CD4-positive, alpha-beta T cell treated with Interferon alpha-2 for 1 hour (primary cell): ENCODE results near the gene GLIPR2.
"Not testable (repeated sequence)": the region's sequence is repeated elsewhere in the genome, so short reads cannot be mapped to it uniquely, and the experiment has no call there.

Experiments
- DNase-seq, 2 donors: peaks; one replicate each; pipeline ENCODE4 v3.0.0-alpha.2; 2020 to 2022

The GLIPR2 gene

DNA sequence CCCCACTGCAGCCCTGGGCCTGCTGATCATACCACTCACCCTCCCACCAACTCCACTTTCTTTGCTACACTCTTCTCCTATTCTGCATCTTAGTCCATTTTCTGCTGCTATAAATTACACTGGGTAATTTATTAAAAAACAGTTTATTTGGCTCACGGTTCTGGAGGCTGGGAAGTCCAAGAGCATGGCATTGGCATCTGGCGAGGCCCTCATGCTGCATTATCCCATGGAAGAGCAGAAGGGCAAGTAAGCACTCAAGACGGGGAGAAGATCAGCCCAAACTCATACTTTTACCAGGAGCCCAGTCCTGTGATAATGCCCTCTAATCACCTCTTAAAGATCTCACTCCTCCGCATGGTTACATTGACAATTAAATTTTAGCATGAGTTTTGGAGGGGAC lies 9.4 kb downstream of the GLIPR2 start:
- no peak for DNase-seq

DNA sequence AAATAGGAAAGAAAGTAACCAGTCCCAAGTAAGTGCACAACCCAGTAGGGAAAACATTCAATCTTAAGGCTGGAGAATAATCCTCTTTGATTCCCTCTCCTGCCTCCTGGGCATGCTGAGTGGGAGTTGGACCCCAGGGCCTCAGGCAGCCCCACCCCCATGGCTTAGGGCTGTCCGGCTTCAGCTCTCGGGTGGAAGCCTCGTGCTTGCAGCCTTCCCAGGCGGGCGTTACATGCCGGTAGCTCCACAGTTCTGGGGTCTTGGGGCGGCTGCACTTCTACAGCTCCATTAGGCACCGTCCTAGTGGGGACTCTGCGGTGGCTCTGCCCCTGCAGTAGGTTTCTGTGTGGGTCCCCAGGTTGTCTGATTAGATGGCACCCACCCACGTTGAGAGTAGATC lies 10.1 kb downstream of the GLIPR2 start:
- DNase-seq: no peak

DNA sequence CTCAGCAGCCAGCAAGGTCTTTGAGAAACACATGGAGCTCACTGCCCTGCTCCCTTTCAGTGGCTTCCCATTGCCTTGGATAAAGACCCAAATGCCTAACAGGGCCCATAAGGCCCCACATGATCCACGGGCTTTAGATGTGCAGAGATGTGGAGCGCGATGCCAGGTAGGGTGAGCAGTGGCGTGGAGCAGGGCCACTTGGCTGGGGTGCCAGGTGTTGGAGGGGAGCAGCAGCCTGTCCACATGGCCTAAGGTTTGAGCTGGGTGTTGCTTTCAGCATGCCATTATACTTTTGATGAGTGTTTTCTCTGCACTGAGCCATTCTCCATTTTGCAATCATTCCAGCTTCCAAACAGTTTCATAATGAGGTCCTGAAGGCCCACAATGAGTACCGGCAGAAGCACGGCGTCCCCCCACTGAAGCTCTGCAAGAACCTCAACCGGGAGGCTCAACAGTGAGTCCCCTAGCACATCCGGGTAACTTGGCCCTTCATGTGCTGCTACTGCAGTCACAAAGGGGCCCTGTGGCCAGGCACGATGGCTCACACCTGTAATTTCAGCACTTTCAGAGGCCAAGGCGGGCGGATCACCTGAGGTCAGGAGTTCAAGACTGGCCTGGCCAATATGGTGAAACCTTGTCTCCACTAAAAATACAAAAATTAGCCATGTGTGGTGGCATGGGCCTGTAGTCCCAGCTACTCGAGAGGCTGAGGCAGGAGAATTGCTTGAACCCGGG lies 11.1 kb downstream of the GLIPR2 start:
- DNase-seq: no peak

DNA sequence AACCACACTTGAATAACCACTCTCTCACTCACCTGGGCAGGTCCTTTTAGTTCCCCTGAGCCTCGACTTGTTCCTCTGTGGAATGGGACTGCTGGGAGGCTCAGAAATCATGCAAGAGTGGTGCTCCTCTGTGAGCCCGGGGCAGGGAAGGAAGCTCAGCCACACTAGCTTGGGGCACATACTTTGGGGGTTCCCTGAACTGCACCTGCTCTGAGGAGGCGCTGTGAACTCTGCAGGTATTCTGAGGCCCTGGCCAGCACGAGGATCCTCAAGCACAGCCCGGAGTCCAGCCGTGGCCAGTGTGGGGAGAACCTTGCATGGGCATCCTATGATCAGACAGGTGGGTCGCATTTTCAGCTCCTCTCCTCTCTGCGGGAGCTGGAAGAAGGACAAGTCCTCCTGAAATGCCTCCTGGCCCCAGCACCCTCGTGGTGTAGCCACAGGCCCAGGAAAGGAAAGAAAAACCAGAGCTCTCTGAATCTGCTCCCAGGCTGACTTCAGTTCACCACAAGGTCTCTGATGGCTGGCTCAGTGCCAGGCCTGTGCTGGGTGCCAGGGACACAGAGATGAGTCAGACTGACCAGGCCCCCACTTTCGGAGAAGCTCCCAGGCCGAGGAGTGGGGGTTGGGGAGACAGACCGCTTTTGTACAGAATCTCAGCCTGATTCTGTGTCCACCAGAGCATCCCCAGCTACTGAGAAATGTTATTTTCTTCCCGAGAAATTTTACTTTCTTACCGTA lies 11.9 kb downstream of the GLIPR2 start:
- peak; percentile 77 to 78 for DNase-seq

DNA sequence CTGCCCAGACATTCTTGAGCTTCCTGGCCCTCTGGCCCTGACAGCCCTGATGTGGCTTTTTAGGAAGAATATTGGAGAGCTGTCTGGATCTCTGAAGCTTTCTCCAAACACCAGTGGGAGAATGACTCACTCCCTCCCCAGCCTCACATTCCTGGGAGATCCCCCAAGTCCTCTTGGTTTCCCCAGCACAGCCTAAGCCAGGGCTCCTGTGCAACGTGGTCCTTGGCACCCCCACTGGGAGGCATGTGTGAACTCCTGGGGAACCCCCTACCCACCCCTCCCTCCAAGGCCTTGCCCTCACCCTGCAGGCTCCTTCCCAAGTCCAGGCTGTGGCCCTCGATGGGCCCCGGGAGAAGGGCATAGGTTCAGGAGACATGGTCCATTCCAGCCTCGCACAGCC lies 12.7 kb downstream of the GLIPR2 start:
- no peak for DNase-seq

DNA sequence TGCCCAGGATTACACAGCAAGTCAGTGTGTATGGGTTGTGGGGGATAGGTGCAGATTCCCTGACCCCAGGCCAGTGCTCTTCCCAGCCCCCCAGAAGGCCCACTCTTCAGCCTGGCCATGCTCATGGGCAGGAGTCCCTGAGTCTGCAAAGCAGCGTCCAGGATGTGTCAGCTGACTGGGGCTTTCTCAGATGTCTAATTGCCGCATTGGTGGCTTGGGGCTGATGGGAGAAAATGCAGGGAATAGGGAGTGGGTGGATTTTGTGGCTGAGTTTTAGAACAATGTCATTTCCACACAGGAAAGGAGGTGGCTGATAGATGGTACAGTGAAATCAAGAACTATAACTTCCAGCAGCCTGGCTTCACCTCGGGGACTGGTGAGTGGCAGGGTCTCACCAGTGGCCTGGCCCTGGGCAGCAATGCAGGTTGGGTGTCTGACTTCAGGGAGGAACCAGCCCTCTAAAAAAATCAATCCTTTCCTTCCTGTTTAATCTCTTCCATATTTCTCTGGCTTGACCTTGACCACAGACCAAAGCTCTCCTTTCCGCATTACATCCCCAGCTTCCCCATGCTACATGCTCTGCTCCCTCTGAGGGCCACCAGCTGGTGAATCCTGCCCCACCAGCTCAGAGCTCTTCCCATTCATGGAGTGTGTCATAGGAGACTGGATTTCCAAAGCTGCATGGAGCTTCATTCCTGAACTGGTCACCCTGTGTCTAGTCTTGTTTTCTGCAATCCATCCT lies 14.2 kb downstream of the GLIPR2 start:
- DNase-seq: no peak

DNA sequence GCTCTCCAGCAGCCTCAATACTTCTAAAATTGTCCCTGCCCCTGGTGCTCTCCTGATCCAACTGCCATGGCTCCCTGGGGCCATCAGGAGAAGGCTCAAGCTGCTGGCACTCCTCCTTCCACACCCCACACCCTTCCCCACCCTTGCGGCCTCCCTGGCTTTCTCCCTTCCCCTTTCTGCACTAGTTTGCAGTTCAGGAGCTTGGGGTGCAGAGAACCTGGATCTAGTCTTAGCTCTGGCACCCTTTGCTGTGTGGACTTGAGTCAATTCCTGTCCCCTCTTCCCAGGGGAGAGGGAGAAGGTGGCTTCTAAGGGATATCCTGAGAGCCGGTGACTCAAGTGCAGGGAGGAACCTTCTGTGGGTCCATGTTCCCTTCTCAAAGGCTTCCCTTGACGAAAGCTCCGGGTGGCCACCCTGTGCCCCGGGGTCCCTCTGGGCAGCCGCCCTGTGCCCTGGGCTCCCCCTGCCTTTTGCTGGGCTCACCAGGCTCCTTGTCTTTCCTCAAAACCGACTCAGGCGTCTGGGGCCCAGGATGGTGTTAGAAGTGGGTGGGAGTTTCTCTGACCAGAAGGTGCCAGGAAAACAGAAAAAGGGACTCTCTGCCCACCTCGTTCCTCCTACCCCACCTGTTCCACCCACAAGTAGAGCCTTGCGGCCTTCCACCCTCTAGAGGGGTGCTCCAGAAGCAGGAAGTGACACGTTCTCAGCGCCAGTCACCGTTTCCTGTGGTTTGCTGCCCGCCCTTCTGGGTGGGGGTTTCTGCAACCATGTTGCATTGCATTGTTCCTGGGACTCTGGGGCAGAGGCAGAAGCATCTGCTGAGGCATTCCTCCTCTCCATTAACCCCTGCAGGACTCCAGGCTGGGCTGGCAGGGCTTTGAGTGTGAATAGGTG lies 15.0 kb downstream of the GLIPR2 start:
- peak; percentile 88 to 89 for DNase-seq

DNA sequence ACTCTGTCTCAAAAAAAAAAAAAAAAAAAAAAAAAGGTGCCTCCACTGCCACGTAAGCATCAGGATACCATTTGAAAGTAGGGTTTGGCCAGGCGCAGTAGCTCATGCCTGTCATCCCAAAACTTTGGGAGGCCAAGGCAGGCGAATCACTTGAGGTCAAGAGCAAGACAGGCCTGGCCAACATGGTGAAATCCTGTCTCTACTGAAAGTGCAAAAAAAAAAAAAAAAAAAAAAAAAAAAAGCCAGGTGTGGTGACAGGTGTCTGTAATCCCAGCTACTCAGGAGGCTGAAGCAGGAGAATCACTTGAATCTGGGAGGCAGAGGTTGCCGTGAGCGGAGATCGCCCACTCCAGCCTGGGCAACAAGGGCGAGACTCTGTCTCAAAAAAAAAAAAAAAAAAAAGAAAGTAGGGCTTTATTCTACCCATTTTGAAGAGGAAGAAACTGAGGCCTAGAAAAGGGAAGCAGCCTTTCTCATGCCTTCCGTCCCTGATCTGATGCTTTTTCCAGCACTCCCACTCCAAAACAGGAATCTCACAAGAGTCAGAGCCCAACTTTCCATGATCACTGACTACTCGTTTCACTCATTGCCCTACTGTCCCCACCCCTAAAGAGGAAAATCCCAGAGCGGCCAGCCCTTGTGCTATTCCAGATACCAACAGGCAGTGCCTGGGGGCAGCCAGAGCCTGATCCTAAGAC lies 16.4 kb downstream of the GLIPR2 start:
- DNase-seq: no peak

DNA sequence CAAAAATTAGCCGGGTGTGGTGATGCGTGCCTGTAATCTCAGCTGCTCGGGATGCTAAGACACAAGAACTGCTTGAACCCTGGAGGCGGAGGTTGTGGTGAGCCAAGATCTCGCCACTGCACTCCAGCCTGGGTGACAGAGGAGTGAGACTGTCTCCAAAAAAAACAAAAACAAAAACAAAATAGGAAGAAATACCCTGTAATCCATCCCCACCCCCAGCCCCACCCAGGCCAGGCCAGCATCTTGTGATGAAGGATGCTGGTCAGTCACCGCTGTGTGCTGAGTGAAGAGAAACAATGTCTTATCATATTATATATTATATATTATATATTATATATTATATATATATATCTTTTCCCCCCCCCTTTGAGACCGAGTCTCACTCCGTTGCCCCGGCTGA lies 17.2 kb downstream of the GLIPR2 start:
- DNase-seq: no peak

DNA sequence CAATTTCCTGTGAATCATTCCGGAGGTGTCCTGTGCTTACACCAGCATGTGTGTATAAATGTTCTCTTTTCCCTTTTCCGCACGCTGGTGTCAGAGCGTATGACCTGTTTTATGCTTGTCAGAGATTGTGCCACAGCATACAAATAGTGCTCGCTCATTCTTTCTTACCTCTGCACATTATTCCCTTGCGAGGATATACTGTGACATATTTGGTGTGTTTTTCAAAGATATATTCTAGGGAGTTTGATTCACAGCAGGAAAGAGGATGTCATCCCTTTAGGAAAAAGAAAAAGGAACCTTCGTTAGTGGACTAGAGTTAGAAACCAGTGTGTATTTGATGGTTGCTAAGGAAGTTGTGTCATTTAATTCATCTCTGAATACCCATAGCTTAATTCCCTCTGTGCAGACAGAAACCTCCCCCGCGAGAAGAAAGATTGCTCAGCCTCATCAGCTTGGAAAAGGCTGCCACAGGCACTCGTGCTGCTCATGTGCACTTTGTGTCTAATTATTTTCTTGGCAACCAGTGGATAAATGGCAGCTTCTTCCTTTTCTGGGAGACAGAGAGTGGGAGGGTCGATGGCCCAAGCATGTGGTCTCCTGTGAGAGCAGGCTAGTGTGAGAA lies 17.9 kb downstream of the GLIPR2 start:
- DNase-seq: peak in 1 of 2 donors; percentile 46

DNA sequence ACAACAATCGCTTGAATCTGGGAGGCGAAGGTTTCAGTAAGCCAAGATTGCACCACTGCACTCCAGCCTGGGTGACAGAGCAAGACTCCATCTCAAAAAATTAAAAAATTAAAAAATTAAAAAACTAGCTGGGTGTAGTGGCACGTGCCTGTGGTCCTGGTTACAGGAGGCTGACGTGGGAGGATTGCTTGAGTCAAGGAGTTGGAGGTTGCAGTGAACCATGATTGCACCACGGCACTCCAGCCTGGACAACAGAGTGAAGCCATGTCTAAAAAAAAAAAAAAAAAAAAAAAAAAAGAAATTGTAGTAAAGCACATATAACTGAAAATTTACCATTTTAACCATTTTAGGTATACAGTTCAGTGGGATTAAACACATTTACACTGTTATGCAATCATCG lies 19.6 kb downstream of the GLIPR2 start:
- no peak for DNase-seq

DNA sequence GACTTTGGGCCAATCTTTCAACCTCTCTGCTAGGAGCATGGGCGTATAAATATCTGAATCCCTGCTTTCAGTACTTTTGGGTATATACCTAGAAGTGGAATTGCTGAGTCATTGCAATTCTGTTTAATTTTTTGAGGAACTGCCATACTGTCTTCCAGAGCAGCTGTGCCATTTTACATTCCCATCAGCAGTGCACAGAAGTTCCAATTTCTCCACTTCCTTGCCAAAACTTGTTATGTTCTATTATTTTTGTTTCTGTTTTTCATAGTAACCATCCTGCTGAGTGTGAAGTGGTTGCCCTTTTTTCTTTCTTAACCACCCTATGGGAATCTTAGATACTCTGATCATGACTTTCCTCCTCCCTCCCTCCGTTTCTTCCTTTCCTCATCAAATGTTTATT lies 21.6 kb downstream of the GLIPR2 start:
- no peak for DNase-seq

DNA sequence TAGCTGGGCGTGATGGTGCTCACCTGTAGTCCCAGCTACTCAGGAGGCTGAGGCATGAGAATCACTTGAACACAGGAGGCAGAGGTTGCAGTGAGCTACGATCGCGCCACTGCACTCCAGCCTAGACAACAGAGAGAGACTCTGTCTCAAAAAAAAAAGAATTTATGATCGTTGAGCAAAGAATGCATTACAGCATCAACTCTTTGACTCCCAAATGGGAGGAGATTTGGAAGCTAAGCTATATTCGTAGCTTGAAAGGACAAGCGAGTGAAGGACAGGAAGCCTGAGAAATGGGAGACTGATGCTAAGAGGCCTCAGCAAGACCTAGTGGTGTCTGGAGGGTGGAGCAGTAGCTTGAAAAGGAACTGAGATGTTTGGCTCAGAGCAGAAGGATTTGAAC lies 22.4 kb downstream of the GLIPR2 start:
- DNase-seq: no peak

DNA sequence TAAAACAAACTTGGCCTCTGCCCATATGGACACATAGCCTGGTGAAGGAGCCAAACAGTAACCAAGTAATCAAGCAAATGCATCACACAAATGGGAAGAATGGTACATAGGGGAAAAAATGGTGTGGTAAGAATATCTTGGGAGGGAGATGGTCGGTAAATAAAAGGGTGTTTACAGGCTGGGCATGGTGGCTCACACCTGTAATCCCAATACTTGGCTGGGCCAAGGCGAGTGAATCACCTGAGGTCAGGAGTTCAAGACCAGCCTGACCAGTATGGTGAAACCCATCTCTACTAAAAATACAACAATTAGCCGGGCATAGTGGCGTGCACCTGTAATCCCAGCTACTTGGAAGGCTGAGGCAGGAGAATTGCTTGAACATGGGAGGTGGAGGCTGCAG lies 23.0 kb downstream of the GLIPR2 start:
- not testable (repeated sequence) for DNase-seq

DNA sequence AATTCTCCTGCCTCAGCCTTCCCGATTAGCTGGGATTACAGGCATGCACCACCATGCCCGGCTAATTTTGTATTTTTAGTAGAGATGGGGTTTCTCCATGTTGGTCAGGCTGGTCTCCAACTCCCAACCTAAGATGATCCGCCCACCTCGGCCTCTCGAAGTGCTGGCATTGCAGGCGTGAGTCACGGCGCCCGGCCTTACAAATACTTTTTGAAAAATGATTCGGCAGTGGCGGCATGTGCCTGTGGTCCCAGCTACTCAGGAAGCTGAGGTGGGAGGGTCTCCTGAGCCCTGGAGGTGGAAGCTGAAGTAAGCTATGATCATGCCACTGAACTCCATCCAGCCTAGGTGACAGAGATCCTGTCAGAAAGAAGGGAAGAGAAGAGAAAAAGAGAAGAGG lies 23.6 kb downstream of the GLIPR2 start:
- not testable (repeated sequence) for DNase-seq

DNA sequence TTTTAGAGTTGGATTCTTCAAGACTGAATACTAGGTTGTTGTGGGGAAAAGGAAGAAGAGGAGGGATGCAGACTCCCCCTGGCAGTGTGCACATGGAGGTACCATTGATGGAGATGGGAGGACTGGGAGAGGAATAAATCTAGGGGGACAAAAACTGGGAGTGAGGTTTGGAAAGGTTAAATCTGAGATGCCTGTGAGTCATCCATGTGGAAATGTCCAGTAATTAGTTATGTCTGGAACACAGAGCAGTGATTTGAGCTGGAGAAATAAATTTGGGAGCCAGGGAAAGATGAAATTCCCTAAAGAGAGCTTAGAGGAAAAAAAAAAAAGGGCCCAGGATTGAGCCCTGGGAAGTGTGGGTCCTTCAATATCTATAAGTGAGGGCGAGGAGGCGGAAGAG lies 24.7 kb downstream of the GLIPR2 start:
- DNase-seq: no peak

DNA sequence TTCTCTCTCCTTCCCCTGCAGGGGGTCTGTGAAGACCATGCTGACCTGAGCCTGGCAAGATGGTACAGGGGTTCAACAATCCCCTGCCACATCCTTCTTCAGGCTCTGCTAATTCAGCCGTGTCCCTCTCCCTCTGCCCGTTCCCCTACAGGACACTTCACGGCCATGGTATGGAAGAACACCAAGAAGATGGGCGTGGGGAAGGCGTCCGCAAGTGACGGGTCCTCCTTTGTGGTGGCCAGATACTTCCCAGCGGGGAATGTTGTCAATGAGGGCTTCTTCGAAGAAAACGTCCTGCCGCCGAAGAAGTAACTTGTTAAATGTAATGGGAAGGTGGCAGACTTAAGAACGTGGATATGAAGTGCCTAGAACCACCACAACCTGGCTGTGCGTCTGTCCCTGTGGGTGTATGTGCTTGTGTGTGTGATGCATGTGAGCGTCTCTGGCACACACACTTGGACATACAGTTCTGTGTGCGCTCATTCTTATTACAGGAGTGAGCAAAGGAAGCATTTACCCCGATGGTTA lies 25.7 kb downstream of the GLIPR2 start:
- DNase-seq: no peak

DNA sequence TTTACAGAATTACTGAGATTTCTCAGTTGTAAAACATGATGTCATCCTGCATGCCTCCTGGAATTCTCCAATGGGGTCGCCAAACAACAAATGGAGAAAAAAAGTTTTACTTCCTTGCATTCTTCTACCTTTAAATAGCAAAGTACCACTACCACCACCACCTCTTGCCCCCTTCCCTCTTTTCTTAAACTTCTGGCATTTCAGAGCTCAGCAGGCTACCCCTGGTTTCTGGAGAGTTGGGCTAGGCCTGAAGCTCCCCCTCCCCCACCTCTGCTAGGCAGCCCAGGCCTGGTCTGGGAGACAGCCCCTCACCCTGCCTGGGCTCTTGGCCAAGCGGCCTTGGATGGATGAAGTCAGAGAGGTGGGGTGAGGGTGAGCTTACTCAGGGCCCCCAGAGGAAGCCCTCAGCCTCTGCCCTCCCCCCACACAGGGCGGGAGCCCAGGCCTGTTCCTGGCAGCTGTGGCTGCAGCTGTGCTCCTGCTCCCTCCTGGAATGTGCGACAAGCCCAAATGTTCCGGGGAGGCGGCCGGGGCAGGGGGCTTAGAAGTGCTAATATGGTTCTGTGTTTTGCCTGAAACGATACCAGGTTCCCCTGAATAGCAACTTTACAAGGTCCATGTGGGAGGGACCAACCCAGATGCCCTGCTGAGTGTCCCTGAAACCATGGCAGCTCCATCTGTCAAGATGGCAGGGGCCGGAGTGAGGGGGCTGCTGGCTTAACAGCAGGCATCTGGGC lies 26.7 kb downstream of the GLIPR2 start:
- DNase-seq: no peak

DNA sequence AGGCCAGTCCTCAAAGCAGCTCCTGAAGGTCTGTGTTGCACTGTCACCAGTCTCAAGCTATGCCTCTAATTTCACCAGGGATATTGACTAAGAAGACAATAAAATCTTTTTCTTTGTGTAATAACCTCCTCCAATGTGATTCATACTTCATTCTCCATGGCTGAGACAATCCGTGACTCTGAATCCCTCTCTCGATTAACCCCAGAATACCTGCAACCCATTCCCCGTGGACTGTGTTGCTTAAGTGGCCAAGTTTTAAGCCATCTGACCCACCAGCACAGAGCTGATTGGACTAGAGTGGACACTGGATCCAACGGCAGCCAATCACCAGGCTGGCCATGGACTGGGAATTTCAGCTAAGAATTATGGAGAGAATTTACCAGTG lies 27.2 kb downstream of the GLIPR2 start:
- DNase-seq: no peak

DNA sequence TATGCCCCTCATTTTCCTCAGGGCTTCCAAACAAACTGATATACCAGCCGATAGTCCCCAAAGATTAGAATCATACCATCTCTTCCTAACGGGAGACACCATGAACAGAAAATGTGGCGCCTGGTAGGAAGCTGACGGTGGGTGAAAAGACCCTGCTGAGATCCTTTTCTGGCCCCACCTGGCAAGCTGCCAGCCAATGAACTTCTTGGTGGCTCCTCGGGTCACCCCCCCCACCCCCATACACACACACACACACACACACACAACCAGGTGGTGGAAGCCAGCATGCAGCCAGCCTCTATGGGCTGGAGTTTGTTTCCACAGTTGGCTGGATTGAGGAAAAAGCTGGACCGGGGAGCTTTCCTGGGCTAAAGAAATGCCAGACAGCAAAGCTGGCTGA lies 27.8 kb downstream of the GLIPR2 start:
- no peak for DNase-seq

DNA sequence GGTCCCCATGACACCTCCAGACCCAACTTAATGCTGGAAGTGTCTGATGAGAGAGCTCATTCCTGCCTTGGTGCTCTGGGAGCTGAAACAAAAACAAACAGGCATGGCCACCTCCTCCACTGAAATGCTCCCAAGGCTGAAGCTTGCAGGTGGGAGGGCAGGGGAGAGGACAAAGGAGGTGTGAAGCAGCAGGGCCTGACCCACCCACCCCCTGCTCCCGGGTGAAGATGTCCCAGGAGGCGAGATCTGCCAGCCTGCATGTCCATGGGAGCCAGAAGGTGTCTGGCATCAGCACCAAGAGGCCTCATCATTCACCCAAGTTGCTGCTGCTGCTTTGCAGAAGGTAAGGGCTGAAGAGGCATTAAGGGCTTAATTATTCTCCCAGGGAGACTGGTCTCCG lies 28.5 kb downstream of the GLIPR2 start:
- no peak for DNase-seq
